Embryonic facial prominence (tissue), 1 donor: ENCODE measurements around the gene ARHGEF12.
"Not testable (repeated sequence)": the region's sequence is repeated elsewhere in the genome, so short reads cannot be mapped to it uniquely, and the experiment has no call there.

Source experiments
- DNase-seq: peaks from one replicate; pipeline ENCODE4 v3.0.0-alpha.2; 2016; ENCODE audit errors: extremely low spot score

Gene ARHGEF12

GRCh38 chr11:120486138-120486537 is 149.9 kb downstream of the ARHGEF12 start:
- no peak for DNase-seq

GRCh38 chr11:120489799-120490198 is 153.6 kb downstream of the ARHGEF12 start:
- no peak for DNase-seq

- no peak for DNase-seq
These were observed 156.3 kb downstream of the ARHGEF12 start for GRCh38 chr11:120492486-120492885.

DNA sequence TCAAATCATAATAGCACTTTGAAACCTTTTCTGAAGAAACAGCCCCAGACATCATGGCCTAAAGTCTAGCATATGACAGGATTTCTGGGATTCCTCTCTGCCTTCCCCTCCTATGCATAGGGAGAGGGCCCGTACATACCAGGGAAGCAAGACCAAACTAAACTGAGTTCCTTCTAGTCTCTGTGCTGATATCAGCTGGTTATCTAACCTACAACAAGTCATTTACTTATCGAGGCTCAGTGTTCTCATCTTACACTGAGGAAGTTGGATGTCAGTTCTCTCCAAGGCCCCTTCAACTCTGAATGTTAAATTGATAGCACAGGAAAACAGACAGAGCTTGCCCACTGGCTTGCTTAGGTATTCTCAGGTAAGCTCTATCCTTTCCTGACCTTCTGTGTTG is 158.4 kb downstream of the ARHGEF12 start:
- DNase-seq = no peak

- no peak for DNase-seq
These were observed 162.9 kb downstream of the ARHGEF12 start for GRCh38 chr11:120499088-120499487.

DNA sequence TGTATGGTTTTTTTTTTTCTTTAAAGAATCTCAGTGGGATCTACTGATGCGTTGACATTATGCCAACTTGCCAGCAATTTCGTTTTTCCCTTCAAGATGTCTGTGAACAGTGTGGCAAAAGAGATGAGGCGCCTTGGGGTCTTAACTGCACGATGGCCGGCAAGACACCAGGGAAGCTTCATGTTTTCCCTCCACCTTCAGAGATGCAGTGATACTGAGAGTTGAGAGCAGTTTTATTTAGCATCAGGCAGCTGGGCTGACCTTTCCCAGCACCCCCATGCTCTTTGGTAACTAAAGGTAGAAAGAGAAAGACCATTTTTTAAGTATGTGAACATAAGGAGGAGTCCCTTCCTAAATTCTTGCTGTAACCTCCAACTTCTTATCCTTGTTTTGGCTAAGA is 163.6 kb downstream of the ARHGEF12 start:
- no peak for DNase-seq

- no peak for DNase-seq
These were observed 164.3 kb downstream of the ARHGEF12 start for GRCh38 chr11:120500414-120501071.

GRCh38 chr11:120501440-120501839 is 165.2 kb downstream of the ARHGEF12 start:
- DNase-seq = no peak

GRCh38 chr11:120501976-120502755 is 166.0 kb downstream of the ARHGEF12 start:
- DNase-seq = no peak

GRCh38 chr11:120503529-120503928 is 167.3 kb downstream of the ARHGEF12 start:
- DNase-seq = not testable (repeated sequence)

DNA sequence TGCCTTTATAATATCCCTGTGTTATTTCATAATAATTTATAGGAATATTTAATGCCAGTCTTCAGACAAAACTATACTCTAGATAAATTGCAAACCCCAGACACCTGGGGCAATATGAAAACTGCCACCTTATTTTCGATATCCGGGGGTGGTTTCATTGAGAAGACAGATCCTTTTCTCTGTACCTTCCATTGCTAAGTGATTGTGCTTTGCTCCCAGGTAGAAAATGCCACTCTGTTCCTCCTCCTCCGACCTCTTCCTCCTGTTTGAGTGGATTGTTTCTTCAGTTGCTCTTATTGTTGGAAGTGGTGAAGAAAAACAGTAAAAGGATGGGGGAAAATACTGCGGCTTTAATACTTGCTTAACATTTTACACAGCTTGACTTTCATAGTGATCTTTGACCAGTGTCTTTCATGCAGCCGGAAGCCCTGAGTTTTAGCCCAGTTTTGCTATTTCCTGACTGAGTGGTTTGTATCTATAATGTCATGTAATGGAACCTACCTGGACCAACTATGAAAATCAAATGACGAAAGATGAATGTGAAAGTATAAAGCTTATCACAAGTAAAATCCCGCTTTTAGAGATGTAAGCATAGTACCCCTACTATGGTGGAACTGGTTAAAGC is 169.7 kb downstream of the ARHGEF12 start:
- DNase-seq = no peak

DNA sequence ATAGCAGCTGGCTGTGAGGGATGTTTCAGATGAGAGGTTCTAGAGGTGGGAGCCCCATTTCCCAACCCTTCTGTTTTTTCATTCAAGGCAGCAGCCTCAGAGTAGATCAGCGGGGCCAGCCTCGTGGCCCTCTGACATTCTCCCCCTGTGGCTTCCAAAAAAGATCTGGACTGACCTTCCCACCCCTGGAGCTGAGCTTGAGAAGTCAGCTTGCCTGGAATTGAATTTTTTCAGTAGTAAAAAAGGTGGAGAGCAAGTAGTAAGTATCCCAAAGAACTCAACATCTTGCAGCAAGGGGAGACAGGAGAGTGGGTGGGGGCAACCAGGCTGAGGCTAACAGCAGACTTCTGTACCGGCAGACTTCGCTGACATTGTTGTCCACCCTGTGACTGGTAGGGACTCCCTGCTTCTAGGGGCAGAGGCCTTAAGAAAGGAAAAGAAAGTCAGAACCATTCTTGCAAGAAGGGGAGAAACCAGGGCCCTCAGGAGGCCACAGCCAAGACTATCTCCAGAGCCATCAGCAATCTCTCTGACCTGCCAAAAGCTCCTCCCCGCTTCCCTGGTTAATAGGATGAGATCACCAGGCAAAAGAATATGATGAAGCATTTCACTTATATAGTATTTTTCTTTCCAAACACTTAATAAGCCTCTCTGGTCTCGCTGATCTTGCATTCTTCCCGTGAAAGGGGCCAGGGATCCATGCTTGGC is 173.3 kb downstream of the ARHGEF12 start:
- no peak for DNase-seq

GRCh38 chr11:120510406-120511115 is 174.3 kb downstream of the ARHGEF12 start:
- DNase-seq = no peak

GRCh38 chr11:120511116-120511819 is 175.1 kb downstream of the ARHGEF12 start, which contains the start of gene GRIK4:
TSS of gene GRIK4 (plus strand) at chr11:120511748. CDS start at chr11:120660319, 148,571 bp downstream.
- DNase-seq = peak; percentile 73

GRCh38 chr11:120511820-120512738 is 175.9 kb downstream of the ARHGEF12 start:
- DNase-seq = no peak

DNA sequence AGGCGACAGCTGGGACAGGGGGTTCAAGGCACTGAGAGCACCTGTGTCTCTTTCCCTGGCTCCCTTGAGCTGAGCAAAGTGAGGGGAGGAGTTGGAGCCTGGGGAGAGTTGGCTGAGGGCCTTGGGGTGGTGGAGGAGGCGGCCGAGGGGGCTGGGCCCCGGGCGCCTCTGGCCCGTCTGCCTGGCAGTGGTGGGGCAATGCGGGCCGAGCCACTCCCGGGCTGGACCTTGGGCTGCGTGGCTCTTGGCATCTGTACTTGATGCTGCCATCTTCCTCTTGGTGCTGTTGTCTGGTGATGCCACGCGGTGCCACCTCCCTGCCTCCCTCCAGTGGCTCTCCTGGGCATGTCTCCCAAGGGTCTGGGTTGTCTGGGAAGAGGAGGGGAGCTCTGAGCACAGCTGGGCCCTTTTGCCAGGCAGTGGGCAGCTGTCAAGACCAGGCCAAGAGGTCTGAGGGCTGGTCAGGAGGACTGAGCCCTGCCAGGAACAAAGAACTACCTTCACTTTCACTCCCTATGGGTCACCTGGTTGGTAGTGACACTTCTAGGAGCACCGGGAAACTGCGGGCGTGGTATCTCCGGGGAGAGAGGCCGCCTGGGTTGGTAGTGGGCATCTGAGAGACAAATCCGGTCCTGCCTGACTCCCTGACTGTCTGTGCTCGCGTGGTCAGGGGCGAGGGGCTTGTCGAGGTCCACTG is 176.7 kb downstream of the ARHGEF12 start:
- no peak for DNase-seq

GRCh38 chr11:120513436-120514315 is 177.5 kb downstream of the ARHGEF12 start:
- DNase-seq = no peak

DNA sequence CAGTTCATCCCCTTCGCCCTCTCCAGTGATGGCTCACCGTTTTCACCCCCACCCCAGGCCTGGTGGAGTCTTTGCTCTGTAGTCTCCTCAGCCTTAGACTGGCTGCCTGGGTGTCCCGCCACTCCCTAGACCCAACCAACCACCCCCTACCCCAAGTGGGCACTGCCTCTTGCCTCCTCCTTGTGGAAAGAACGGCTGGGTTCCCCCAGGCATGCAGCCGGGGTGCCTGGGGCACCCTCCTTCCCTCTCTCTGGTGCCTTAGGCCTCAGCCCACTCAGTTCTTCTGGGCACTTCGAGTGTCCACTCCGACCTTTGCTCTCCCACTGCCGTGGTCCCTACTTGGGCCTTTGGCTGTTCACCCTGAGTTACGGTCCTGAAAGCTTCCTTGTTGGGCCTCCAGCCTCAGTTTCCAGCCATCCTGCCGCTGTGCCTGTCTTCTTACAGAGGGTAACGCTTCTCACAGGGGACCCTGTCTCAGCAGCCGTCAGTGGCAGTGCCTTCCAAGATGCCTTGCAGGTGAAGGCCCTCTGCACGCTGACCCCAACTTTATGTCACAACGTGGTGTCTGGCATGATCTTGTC is 178.4 kb downstream of the ARHGEF12 start:
- no peak for DNase-seq
